Small intestine (tissue), 7 donors: Measurements from ENCODE around the gene HEXA. TPM values are rescaled to one million over a fixed set of nuclear protein-coding genes. Genes with fewer than 3 reads are reported as not detected.

Experiments
- DNase-seq, 2 donors: peaks; one replicate each; pipeline versions ENCODE4 v3.0.0 to v3.0.0-alpha.2; 2013
- FAIRE-seq: peaks from 2 replicates; lab custom pipeline; 2012; peaks lifted over from hg19 to GRCh38; lab: Jason Lieb, UNC
- H3K27ac ChIP-seq, 3 donors: one replicate each; pipeline ENCODE4 v1.5.1; 2013; ENCODE audit warnings: low read length in 2 of 3, mild to moderate bottlenecking in 2 of 3, control low read depth in 1 of 3, inconsistent platforms in 1 of 3, low read depth in 1 of 3, moderate library complexity in 1 of 3
- H3K27me3 ChIP-seq, 3 donors: one replicate each; pipeline ENCODE4 v1.6.1; 2013; ENCODE audit warnings: low read length in 3 of 3, inconsistent platforms in 1 of 3; ENCODE audit not compliant: control insufficient read depth in 3 of 3, insufficient read depth in 3 of 3
- H3K36me3 ChIP-seq, 3 donors: one replicate each; pipeline ENCODE4 v1.6.1; 2013; ENCODE audit warnings: low read length in 3 of 3, inconsistent platforms in 1 of 3, low read depth in 1 of 3, mild to moderate bottlenecking in 1 of 3, moderate library complexity in 1 of 3; ENCODE audit not compliant: control insufficient read depth in 3 of 3, insufficient read depth in 2 of 3
- H3K4me1 ChIP-seq, 3 donors: one replicate each; pipeline ENCODE4 v1.6.1; 2013; ENCODE audit warnings: low read length in 2 of 3, inconsistent platforms in 1 of 3, low read depth in 1 of 3, mild to moderate bottlenecking in 1 of 3, moderate library complexity in 1 of 3; ENCODE audit not compliant: control insufficient read depth in 3 of 3, insufficient read depth in 2 of 3
- H3K4me3 ChIP-seq, 3 donors: one replicate each; pipeline ENCODE4 v1.5.1; 2013; ENCODE audit warnings: low read length in 3 of 3, control low read depth in 1 of 3, inconsistent platforms in 1 of 3, low read depth in 1 of 3, mild to moderate bottlenecking in 1 of 3, moderate library complexity in 1 of 3
- H3K9me3 ChIP-seq, 2 donors: one replicate each; pipeline ENCODE4 v1.6.1; 2013; ENCODE audit warnings: low read depth in 1 of 2, low read length in 1 of 2; ENCODE audit not compliant: control insufficient read depth in 2 of 2, insufficient read depth in 1 of 2
- WGBS, 3 donors: extraction: QIAGEN DNeasy Blood & Tissue Kit; methylation state at CpG; one replicate each; pipeline ENCODE4 v1.1.7; 2013; 5-methylcytosine and 5-hydroxymethylcytosine counted together
- polyA plus RNA-seq, 4 donors: library from polyadenylated mRNA; stranded (reverse) in 3 of 4; unstranded in 1 of 4; fragments of 200-250 nt in 3 of 4; fragments of 120-200 nt in 1 of 4; gene quantifications; one replicate each; pipeline versions ENCODE4 v1.2.1 to v1.2.3, GENCODE V29; 2013
- donor health status: healthy with polysubstance abuse.
- donor health status: control.
- donor health status: control.
- donor health status: Bipolar disorder and iron deficiency.
- donor health status: healthy.

Gene HEXA
- polyA plus RNA-seq, 4 donors, result 39.7 to 255 (median 83.4) TPM

GRCh38 chr15:72338617-72339321, 37.0 kb downstream of the HEXA start:
- Histone ChIP-seq H3K36me3 (peaks cover 2 to 34% (median 2%) of the 10 kb centered on the region in 3 donors), H3K27ac (peak overlapping the region in 1 of 3 donors; percentile 66), H3K27me3 (no peaks in the 10 kb centered on the region), H3K4me3 (no peak overlapping the region), H3K4me1 (no peaks in the 10 kb centered on the region), H3K9me3 (no peaks in the 10 kb centered on the region)
- DNase-seq, result no peak
- WGBS, 3 donors, result 76 to 91% (median 91%) methylated on average over 9 of the region's 9 CpGs
- FAIRE-seq, result no peak

- Histone ChIP-seq H3K4me3 (no peak overlapping the region), H3K4me1 (no peaks in the 10 kb centered on the region), H3K27ac (no peak overlapping the region), H3K27me3 (no peaks in the 10 kb centered on the region), H3K36me3 (peaks cover 0 to 29% (median 2%) of the 10 kb centered on the region in 3 donors), H3K9me3 (no peaks in the 10 kb centered on the region)
- no peak for DNase-seq
- no peak for FAIRE-seq
- WGBS, 3 donors, result 96 to 100% (median 97%) methylated on average over 2 of the region's 2 CpGs
These were observed 37.7 kb downstream of the HEXA start for GRCh38 chr15:72338148-72338547.

- no peak for DNase-seq
- Histone ChIP-seq H3K9me3 (no peaks in the 10 kb centered on the region), H3K27me3 (no peaks in the 10 kb centered on the region), H3K4me1 (no peaks in the 10 kb centered on the region), H3K27ac (no peak overlapping the region), H3K4me3 (no peak overlapping the region), H3K36me3 (peaks cover 0 to 18% (median 0%) of the 10 kb centered on the region in 3 donors)
- FAIRE-seq, result no peak
- 92% methylated on average over 2 of the region's 2 CpGs for WGBS, 3 donors
These were observed 41.0 kb downstream of the HEXA start for GRCh38 chr15:72334842-72335241.

GRCh38 chr15:72331021-72331420, 44.8 kb downstream of the HEXA start:
- FAIRE-seq (no peak), DNase-seq (peak; percentile 42 to 64)
- peaks cover 0 to 1% of the 10 kb centered on the region in 2 donors for H3K9me3 ChIP-seq
- no peak overlapping the region for H3K27ac ChIP-seq
- 43 to 77% (median 68%) methylated on average over 3 of the region's 3 CpGs for WGBS, 3 donors
- no peaks in the 10 kb centered on the region for H3K27me3 ChIP-seq
- H3K4me3 ChIP-seq, result no peak overlapping the region
- peaks cover 0 to 30% (median 2%) of the 10 kb centered on the region in 3 donors for H3K36me3 ChIP-seq
- no peaks in the 10 kb centered on the region for H3K4me1 ChIP-seq

GRCh38 chr15:72323752-72324151, 52.1 kb downstream of the HEXA start:
- 95 to 98% (median 96%) methylated on average over 1 of the region's 1 CpG for WGBS, 3 donors
- Histone ChIP-seq H3K4me3 (no peak overlapping the region), H3K27me3 (peaks cover 0 to 4% (median 0%) of the 10 kb centered on the region in 3 donors), H3K36me3 (peaks cover 0 to 10% (median 2%) of the 10 kb centered on the region in 3 donors), H3K4me1 (peaks cover 0 to 3% (median 3%) of the 10 kb centered on the region in 3 donors), H3K9me3 (peaks cover 0 to 6% of the 10 kb centered on the region in 2 donors), H3K27ac (no peak overlapping the region)
- FAIRE-seq (no peak), DNase-seq (no peak)

GRCh38 chr15:72319985-72320671, 55.7 kb downstream of the HEXA start, which contains the start of gene CELF6:
Gene CELF6, minus strand, starts transcription at chr15:72320157. Its CDS starts 283 bp downstream, at chr15:72319874.
- Histone ChIP-seq H3K4me1 (peaks cover 0 to 3% (median 3%) of the 10 kb centered on the region in 3 donors), H3K27me3 (peaks cover 0 to 7% (median 0%) of the 10 kb centered on the region in 3 donors), H3K4me3 (peak within 1 kb of the TSS; percentile 21 to 46 (median 46)), H3K9me3 (peaks cover 0 to 4% of the 10 kb centered on the region in 2 donors), H3K27ac (peak within 1 kb of the TSS in 1 of 3 donors; percentile 15), H3K36me3 (no peaks in the 10 kb centered on the region)
- no peak for FAIRE-seq
- WGBS, 3 donors, result 0 to 1% (median 0%) methylated on average over 44 to 58 of the region's 58 CpGs
- DNase-seq, result peak; percentile 59 to 89

GRCh38 chr15:72319360-72319984, 56.3 kb downstream of the HEXA start:
- 8 to 21% (median 12%) methylated on average over 25 to 48 of the region's 48 CpGs for whole genome bisulfite sequencing, 3 donors
- Histone ChIP-seq H3K4me3 (peak overlapping the region in 2 of 3 donors; percentile 21 to 46), H3K27me3 (peaks cover 0 to 7% (median 0%) of the 10 kb centered on the region in 3 donors), H3K9me3 (peaks cover 0 to 4% of the 10 kb centered on the region in 2 donors), H3K27ac (no peak overlapping the region), H3K4me1 (peaks cover 0 to 3% (median 3%) of the 10 kb centered on the region in 3 donors), H3K36me3 (no peaks in the 10 kb centered on the region)
- DNase-seq, result peak; percentile 47 to 87
- no peak for FAIRE-seq

GRCh38 chr15:72318408-72318942, 57.3 kb downstream of the HEXA start:
- Histone ChIP-seq H3K9me3 (peaks cover 0 to 4% of the 10 kb centered on the region in 2 donors), H3K4me3 (no peak overlapping the region), H3K27me3 (peaks cover 0 to 7% (median 0%) of the 10 kb centered on the region in 3 donors), H3K4me1 (peaks cover 0 to 3% (median 3%) of the 10 kb centered on the region in 3 donors), H3K27ac (no peak overlapping the region), H3K36me3 (no peaks in the 10 kb centered on the region)
- FAIRE-seq (no peak), DNase-seq (no peak)
- 31 to 42% (median 38%) methylated on average over 2 of the region's 2 CpGs for WGBS, 3 donors
